Fibroblast of peridontal ligament (primary cell): ENCODE measurements around the gene TRMT44.

Experiments used
- DNase-seq: peaks from one replicate; pipeline ENCODE4 v3.0.0-alpha.2; 2010; ENCODE audit errors: extremely low read depth

The TRMT44 gene

GRCh38 chr4:8513931-8514330, 73.4 kb downstream of the TRMT44 start:
- DNase-seq = no peak

- DNase-seq = no peak
Observed at GRCh38 chr4:8514391-8514790, 73.8 kb downstream of the TRMT44 start.

DNA sequence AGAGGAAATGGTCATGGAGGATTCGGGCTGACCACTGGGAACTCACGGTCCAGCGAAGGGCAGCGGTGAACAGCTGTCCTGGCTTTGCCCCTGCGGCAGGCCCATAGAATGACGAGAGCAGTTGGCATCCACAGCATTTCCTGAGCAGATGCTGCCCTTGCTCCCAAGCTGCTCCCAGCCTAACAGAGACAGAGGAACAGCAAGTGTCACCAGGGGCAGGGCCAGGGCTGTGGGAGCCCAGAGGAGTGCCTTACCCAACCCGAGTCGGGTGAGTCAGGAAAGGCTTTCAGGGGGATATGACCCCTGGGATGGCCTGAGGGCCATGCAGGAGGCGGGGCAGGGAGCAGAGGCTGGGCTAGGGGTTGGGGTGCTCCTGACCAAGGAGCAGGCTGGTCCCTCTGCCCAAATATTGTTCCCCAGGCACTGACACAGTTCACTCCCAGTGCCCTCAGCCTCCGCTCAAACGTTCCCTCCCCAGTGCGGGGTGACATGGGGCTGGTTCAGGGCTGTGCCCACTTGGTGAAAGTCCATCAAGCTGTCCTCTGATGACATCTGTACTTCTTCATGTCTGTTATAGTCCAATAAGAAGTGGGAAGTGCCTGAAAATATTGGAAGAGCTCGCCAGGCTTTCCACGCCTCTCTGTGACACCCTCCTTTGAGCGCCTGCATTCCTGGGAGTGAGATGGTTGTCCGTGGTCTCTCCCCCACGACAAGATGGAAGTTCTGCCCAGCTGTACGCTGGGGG, 74.9 kb downstream of the TRMT44 start:
- DNase-seq = peak; percentile 47

GRCh38 chr4:8516061-8516573, 75.5 kb downstream of the TRMT44 start:
- no peak for DNase-seq

- no peak for DNase-seq
Observed at GRCh38 chr4:8516996-8517550, 76.5 kb downstream of the TRMT44 start.

DNA sequence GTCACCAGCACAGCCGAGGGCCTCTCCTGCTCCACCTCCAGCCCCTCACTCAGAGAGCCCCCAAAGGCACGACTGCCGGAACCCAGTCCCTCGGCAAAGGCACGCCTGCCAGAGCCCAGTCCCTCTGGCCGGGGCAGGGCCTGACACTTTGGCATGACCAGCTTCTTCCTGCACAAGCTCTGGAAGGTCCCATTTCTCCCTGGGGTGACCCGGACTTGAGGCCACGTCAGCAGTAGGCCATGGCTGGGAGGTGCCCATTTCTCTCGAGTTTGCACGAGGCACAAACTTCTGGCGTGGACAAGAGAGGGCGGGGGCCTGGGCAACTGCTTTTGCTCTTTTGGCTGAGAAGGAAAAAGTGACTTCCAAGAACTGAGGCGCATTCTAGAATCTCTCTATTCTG, 77.4 kb downstream of the TRMT44 start:
- DNase-seq = no peak

DNA sequence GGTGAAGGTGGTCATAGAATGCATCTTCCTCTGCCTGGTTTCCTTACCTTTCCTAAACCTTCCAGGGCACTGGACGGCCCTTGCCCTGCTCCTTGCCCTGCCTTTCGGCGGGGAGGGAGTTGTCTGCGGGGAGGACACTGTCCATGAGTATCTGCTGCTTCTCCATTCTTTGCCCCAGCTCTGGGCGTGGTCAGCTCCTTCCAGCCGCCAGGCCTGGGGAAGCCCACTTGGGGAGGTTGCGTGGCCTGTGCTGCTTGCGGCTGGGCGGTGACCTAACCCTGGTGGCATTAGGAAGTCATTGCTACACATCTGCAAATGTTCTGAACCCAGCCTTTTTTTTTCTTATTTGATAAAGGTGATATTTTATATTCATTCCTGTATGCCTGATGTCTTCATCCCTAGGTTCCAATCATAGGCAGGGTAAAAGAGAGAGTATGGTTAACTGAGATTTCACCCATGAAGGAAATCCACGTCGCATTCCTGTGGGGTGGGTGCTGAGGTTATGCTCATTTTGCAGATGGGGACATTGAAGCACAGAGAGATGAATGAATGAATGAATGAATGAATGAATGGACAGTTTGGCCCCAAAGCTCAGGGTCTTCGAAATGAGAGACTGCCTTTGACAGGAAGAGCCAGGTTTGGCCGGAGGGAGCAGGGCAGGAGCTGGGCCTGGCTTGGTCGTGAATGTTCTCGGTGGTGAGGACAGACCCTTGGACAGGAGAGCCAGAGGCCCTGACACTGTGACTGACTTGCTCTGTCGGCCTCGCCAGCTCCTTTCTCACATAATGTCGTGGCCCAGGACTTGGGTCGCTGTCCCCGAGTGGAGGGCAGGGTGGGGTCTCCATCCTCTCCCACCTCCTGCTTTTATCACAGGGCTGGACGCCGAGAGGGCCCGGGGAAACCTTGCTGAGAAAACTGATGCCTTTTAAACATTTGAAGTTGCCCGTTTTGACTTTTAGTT, 81.9 kb downstream of the TRMT44 start:
- no peak for DNase-seq

DNA sequence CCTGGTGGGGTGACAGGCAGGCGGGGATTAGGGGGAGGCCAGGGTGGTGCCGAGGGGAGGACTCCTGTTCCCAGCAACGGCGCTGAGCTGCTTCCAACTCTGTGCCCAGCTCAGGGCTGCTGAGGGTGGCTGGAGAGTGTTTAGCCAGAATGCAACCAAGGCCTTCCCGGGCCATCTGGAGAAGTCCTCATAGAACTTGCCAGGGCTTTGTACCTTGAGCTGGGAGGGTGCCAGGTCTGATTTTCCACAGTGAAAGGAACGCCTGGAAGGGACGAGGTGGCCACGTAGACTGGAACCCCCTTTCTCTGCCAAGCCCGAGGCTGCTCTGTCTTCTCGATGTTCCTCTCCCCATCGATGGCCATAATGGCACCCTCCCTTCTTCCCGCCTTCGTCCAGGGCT, 82.6 kb downstream of the TRMT44 start:
- no peak for DNase-seq

GRCh38 chr4:8523766-8524165, 83.2 kb downstream of the TRMT44 start:
- DNase-seq = no peak

DNA sequence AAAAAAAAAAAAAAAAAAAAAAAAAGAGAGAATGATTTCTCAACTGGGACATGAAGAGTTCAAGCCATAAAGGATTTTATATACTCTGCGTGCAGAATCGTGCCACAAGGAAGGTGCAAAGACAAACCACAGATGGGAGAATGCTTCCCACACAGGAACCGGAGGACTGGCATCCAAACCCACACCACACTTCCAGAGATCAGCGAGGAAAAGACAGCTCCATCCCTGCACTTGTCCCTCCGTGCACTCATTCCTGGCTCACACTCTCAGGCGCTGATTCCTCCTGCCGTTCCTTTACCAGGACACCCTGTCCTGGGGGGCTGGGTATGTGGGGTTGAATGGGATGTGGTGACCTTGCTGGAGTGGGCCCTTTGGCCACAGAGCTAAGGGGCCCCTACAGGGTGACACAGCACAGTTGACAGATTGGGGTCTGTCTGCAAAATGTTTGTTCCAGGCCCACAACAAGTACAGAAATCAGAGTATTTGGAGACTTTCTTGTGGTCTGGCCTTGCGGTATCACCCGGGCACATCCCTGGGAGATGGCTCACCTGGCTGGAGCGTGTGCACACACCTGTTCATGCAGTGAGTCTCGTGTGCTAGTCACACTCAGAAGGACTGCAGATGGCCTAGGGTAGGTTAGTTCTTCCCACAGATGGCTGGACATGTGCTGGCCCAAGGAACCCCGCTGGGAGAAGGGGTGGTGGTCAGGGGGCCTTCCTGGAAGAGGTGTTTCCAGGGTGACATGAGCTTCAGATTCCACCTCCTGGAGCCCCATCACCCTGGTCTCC, 84.2 kb downstream of the TRMT44 start:
- DNase-seq = no peak

DNA sequence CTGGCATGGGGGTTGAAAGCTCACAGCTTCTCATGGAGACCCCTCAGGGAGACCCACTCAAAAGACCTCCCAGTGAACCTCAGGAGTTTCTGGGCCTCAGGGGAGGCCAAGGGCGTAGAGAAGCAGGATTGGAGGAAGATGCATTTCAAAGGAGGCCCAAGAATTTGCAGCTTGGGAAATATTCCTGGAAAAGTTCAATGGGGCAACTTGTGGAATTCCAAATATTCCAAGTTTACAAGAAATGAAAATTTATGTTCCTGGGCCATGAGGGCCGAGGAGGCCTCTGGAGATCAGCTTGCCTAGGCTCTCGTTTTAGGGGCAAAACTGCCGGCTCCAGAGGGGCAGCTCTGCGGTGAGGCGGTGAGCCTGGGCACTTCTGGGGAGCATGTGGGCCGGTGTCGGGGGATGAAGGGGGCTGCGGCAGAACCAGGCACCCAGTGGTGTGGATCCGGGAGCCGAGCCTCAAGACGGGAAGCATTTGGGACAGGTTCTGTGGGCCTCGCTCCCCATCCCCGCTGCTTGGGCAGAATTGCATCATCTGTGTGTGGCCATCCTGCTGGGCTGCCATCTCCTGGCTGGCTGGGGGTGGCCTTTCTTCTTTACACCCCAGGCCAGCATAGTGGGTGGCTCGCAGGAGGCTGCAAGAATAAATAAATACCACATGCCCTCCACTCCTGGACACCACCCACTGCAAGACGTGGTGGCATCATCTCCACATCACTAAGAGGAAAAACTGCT, 85.0 kb downstream of the TRMT44 start:
- DNase-seq = peak; percentile 73
